Loucy (cell line): ENCODE data around the gene TXNDC11.
A peak's percentile ranks its signal among the peaks of the same experiment; 100 is the strongest.

Experiments used
- H2AFZ ChIP-seq: fragments of 200-600 bp; sonication (generic); 2 replicates; pipeline ENCODE4 v1.6.0; 2016; ENCODE audit warnings: antibody characterized with exemption, mild to moderate bottlenecking, low read length, moderate library complexity
- H3F3A ChIP-seq: fragments of 200-600 bp; 2 replicates; pipeline ENCODE4 v1.6.0; 2016; ENCODE audit warnings: antibody characterized with exemption, low read depth, mild to moderate bottlenecking
- H3K27me3 ChIP-seq: fragments of 200-600 bp; sonication (generic); 2 replicates; pipeline ENCODE4 v1.6.1; 2014; ENCODE audit warnings: low read length, mild to moderate bottlenecking; ENCODE audit not compliant: insufficient read depth, poor library complexity, severe bottlenecking
- H3K36me3 ChIP-seq: fragments of 200-600 bp; sonication (generic); 2 replicates; pipeline ENCODE4 v1.6.1; 2016; ENCODE audit warnings: low read length; ENCODE audit not compliant: insufficient read depth
- H3K4me1 ChIP-seq: fragments of 200-600 bp; sonication (generic); 2 replicates; pipeline ENCODE4 v1.5.1; 2014; ENCODE audit warnings: low read length, mild to moderate bottlenecking; ENCODE audit not compliant: insufficient read depth, poor library complexity, severe bottlenecking
- H3K4me2 ChIP-seq: fragments of 200-600 bp; sonication (generic); 2 replicates; pipeline ENCODE4 v1.6.0; 2014; ENCODE audit warnings: antibody characterized with exemption, low read length, low read depth, mild to moderate bottlenecking; ENCODE audit not compliant: poor library complexity, severe bottlenecking
- H3K4me3 ChIP-seq: fragments of 200-600 bp; sonication (generic); 2 replicates; pipeline ENCODE4 v1.5.1; 2014; ENCODE audit warnings: low read length, mild to moderate bottlenecking, mixed read lengths; ENCODE audit not compliant: poor library complexity, severe bottlenecking
- H3K79me2 ChIP-seq: fragments of 200-600 bp; sonication (generic); 2 replicates; pipeline ENCODE4 v1.6.1; 2014; ENCODE audit warnings: low read length; ENCODE audit not compliant: insufficient read depth
- H3K9ac ChIP-seq: fragments of 200-600 bp; sonication (generic); 2 replicates; pipeline ENCODE4 v1.6.0; 2014; ENCODE audit warnings: mild to moderate bottlenecking, low read depth, low read length, moderate library complexity; ENCODE audit not compliant: poor library complexity, severe bottlenecking
- H3K9me2 ChIP-seq: fragments of 200-600 bp; sonication (generic); replicated peaks from 2 replicates; pipeline ENCODE4 v1.6.1; 2016; ENCODE audit warnings: low read depth, low read length, mixed read lengths
- H3K9me3 ChIP-seq: fragments of 200-600 bp; sonication (generic); 2 replicates; pipeline ENCODE4 v1.6.1; 2014; ENCODE audit warnings: mild to moderate bottlenecking, antibody characterized with exemption, low read length, low read depth; ENCODE audit not compliant: insufficient read depth
- H4K20me1 ChIP-seq: fragments of 200-600 bp; sonication (generic); 2 replicates; pipeline ENCODE4 v1.6.0; 2014; ENCODE audit warnings: antibody characterized with exemption, low read length, mild to moderate bottlenecking; ENCODE audit not compliant: insufficient read depth, poor library complexity, severe bottlenecking
- CTCF ChIP-seq: fragments of 200-600 bp; sonication (generic); conservative IDR thresholded peaks from 2 replicates; pipeline ENCODE4 v1.5.1; 2014; ENCODE audit warnings: mild to moderate bottlenecking, antibody characterized with exemption, low read length
- EZH2phosphoT487 ChIP-seq: fragments of 200-600 bp; IDR thresholded peaks from 2 replicates; pipeline ENCODE4 v1.6.1; 2018; ENCODE audit warnings: antibody characterized with exemption, mild to moderate bottlenecking, moderate library complexity, borderline replicate concordance

TXNDC11 gene

GRCh38 chr16:11700264-11701029, 42.2 kb downstream of the TXNDC11 start:
- H3K4me2 ChIP-seq: no peak overlapping the region
- no peak overlapping the region for H3K4me3 ChIP-seq
- H3K27me3 ChIP-seq: no peaks in the 10 kb centered on the region
- no peaks in the 10 kb centered on the region for H3F3A ChIP-seq
- no peaks in the 10 kb centered on the region for H3K4me1 ChIP-seq
- H4K20me1 ChIP-seq: no peaks in the 10 kb centered on the region
- no peaks in the 10 kb centered on the region for H3K9me3 ChIP-seq
- H3K36me3 ChIP-seq: peaks cover 28% of the 10 kb centered on the region; the same call in 1 of the 2 replicates
- H3K9me2 ChIP-seq: no peaks in the 10 kb centered on the region
- no peaks in the 10 kb centered on the region for H3K79me2 ChIP-seq
- H3K9ac ChIP-seq: no peak overlapping the region
- TF ChIP-seq EZH2phosphoT487: no peak
- no peak for TF ChIP-seq CTCF
- H2AFZ ChIP-seq: no peak overlapping the region

GRCh38 chr16:11699234-11699894, 43.3 kb downstream of the TXNDC11 start:
- Histone ChIP-seq H3K4me3 (no peak overlapping the region), H3K9me2 (no peaks in the 10 kb centered on the region), H3K79me2 (no peaks in the 10 kb centered on the region), H3K27me3 (no peaks in the 10 kb centered on the region), H3K9ac (no peak overlapping the region), H3K36me3 (peaks cover 37% of the 10 kb centered on the region; the same call in 1 of the 2 replicates), H3K4me2 (no peak overlapping the region), H3K9me3 (no peaks in the 10 kb centered on the region), H2AFZ (no peak overlapping the region), H3K4me1 (no peaks in the 10 kb centered on the region), H4K20me1 (no peaks in the 10 kb centered on the region), H3F3A (no peaks in the 10 kb centered on the region)
- TF ChIP-seq CTCF (no peak), EZH2phosphoT487 (no peak)

GRCh38 chr16:11698271-11698689, 44.4 kb downstream of the TXNDC11 start:
- H4K20me1 ChIP-seq: no peaks in the 10 kb centered on the region
- peaks cover 37% of the 10 kb centered on the region; the same call in 1 of the 2 replicates for H3K36me3 ChIP-seq
- H3K4me3 ChIP-seq: no peak overlapping the region
- H2AFZ ChIP-seq: no peak overlapping the region
- no peaks in the 10 kb centered on the region for H3K79me2 ChIP-seq
- H3K9me2 ChIP-seq: no peaks in the 10 kb centered on the region
- no peak overlapping the region for H3K4me2 ChIP-seq
- TF ChIP-seq EZH2phosphoT487 (no peak), CTCF (peak; percentile 36; the same call in 1 of the 2 replicates)
- no peak overlapping the region for H3K9ac ChIP-seq
- no peaks in the 10 kb centered on the region for H3K9me3 ChIP-seq
- no peaks in the 10 kb centered on the region for H3F3A ChIP-seq
- H3K4me1 ChIP-seq: no peaks in the 10 kb centered on the region
- H3K27me3 ChIP-seq: no peaks in the 10 kb centered on the region
